ENCODE measurements around the gene INCA1.
A peak's percentile ranks its signal among the peaks of the same experiment; 100 is the strongest.

Gene INCA1

DNA sequence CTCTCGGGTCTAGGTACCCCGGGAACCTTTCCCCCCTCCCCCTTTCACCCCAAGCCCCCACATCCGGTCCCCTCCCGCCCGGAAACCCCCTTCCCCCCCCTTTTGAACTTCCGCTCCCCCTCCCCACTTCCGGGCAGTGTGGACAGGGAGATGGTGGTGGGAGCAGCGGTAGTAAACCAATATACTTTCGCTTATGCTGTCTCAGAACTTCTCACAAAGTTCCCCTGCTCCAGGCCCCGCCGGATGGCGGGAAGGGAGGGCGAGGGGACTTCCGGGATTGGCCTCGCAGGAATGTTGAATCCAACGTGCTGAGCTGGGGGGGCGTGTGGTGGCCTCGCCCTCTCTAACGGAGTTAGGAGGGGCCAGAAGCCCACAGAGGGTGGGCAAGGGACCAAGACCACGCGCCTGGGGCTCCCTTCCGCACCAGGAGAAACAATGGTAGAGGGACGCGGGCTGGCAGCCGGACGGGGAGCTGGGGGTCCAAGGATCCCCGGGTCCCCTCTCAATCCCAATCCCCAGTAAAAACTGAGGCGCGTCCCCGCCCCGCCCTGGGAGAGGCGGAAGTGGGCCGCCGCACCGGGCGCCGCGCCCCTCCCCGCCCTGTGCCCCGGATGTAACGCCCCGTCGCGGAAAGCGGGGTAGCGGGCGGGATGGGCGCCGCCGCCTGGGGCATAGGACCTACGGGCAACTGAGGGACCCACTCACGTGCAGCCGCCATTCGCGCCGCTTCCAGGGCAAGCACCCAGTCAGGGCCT is 49.7 kb downstream of the INCA1 start:
- DNase-seq = peak; percentile 80

GRCh38 chr17:4947010-4947410 is 50.3 kb downstream of the INCA1 start:
- DNase-seq = no peak

DNA sequence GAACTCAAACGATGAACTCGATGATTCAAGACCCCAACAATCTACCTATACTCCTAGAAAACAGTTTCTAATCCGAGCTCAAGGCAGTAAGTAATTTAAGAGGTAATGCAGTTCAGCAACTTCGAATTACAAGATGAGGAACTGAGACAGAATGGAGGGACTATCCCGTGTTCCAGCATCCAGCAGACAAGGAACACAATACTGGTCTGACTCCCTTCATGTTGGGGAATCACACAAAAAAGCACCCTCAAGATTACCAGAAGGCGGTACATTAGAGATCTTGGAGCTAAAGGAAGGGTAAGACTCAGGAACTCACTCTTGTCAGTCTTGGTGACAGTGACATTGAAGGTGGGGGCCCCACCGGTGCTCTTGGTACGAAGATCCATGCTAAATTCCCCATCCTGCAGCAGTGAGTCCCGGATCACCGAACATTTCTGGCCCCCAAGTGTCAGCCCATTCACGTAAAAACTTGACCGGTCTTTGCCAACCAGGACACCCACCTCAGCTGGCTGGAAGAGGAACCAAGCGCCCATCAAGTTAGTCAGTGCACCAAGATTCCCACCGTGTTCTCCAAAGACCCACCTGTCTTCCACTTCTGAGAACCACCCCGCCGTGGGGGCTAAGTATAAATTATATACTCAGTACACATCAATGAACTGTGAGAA is 50.9 kb downstream of the INCA1 start:
- no peak for DNase-seq

DNA sequence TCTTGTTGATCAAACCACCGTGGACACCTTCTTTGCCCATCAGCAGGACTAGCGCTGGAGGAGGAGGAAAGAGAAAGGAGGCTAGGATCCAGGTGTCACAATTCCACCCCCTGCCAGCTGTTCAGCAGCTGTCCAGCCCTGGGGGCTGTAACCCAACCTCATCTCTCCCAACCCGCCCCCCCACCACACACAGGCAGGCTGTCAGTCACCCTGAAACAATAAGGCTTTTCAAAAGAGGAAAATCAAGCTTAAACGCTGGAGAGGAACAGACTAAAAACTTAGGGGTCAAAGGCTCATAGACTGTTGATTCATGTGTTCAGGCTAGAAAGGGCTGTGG is 51.4 kb downstream of the INCA1 start:
- DNase-seq = no peak

GRCh38 chr17:4945176-4945943 is 52.0 kb downstream of the INCA1 start:
- DNase-seq = peak; percentile 92

- peak; percentile 65 for DNase-seq
Measured at GRCh38 chr17:4944554-4945175, 52.7 kb downstream of the INCA1 start.

- peak; percentile 70 for DNase-seq
Measured at GRCh38 chr17:4944163-4944553, 53.2 kb downstream of the INCA1 start.

DNA sequence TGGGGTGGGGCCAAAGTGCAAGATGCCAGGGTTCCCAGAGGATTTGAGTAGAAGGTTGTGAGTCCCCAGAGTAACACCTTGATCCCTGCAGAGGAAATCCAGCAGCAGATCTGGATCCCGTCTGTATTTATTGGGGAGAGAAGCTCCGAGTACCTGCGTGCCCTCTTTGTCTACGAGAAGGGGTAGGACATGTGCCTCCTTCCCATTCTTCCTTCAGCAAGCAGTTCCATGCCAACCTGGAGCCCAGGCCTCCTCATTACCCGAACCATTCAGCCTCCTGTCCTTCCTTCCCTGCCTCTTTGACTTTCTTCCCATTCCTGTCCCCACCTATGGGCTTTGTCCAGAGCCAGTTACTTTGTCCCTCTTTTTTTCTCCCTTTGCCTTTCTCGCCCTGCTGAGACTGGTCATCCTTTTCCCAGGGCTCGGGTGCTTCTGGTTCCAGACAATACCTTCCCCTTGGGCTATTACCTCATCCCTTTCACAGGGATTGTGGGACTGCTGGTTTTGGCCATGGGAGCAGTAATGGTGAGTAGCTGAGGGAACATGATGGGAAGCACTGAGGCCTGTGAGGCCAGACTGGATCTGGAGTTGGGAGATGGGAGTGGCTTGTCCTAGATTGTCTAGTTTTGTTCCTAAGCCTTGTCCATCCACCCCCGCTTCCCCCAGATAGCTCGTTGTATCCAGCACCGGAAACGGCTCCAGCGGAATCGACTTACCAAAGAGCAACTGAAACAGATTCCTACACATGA is 54.4 kb downstream of the INCA1 start:
- DNase-seq = no peak

GRCh38 chr17:4941319-4941610 is 56.1 kb downstream of the INCA1 start:
- DNase-seq = no peak

GRCh38 chr17:4940555-4941318 is 56.6 kb downstream of the INCA1 start:
- peak; percentile 65 for DNase-seq

- DNase-seq = peak; percentile 95
Measured at GRCh38 chr17:4939796-4940554, 57.3 kb downstream of the INCA1 start, which contains the start of the genes RNF167 and SLC25A11. Gene RNF167 (plus strand): TSS chr17:4940268. CDS start chr17:4940910, 642 bp downstream. Gene SLC25A11 (minus strand): TSS chr17:4940046. CDS start chr17:4939910, 136 bp downstream.

- DNase-seq = no peak
Measured at GRCh38 chr17:4939546-4939795, 57.9 kb downstream of the INCA1 start.

- DNase-seq = no peak
Measured at GRCh38 chr17:4938688-4939545, 58.4 kb downstream of the INCA1 start.
